VCaP (cell line): ENCODE data around the gene PELI2.
A peak's percentile ranks its signal among the peaks of the same experiment; 100 is the strongest.

Experiments
- H3K27ac ChIP-seq: fragments of 450-650 bp; 2 replicates; pipeline ENCODE4 v1.5.1; 2017
- CTCF ChIP-seq: fragments of 450-650 bp; conservative IDR thresholded peaks from 2 replicates; pipeline ENCODE4 v1.5.1; 2017; ENCODE audit warnings: mild to moderate bottlenecking, moderate library complexity

The PELI2 gene

GRCh38 chr14:56282179-56282578, 164.0 kb downstream of the PELI2 start:
- H3K27ac ChIP-seq, result no peak overlapping the region
- no peak for TF ChIP-seq CTCF

- no peak for TF ChIP-seq CTCF
- H3K27ac ChIP-seq, result no peak overlapping the region
These were observed 166.4 kb downstream of the PELI2 start for GRCh38 chr14:56284641-56285040.

- no peak overlapping the region for H3K27ac ChIP-seq
- TF ChIP-seq CTCF, result no peak
These were observed 170.9 kb downstream of the PELI2 start for GRCh38 chr14:56289155-56289554.

- TF ChIP-seq CTCF, result no peak
- no peak overlapping the region for H3K27ac ChIP-seq
These were observed 172.0 kb downstream of the PELI2 start for GRCh38 chr14:56290195-56290594.

GRCh38 chr14:56292970-56293369, 174.8 kb downstream of the PELI2 start:
- TF ChIP-seq CTCF, result no peak
- no peak overlapping the region for H3K27ac ChIP-seq

- no peak for TF ChIP-seq CTCF
- no peak overlapping the region for H3K27ac ChIP-seq
These were observed 175.3 kb downstream of the PELI2 start for GRCh38 chr14:56293506-56293905.

- peak; percentile 29; the same call in 1 of the 2 replicates for TF ChIP-seq CTCF
- no peak overlapping the region for H3K27ac ChIP-seq
These were observed 175.9 kb downstream of the PELI2 start for GRCh38 chr14:56294128-56294527.

GRCh38 chr14:56295743-56296142, 177.5 kb downstream of the PELI2 start:
- no peak overlapping the region for H3K27ac ChIP-seq
- no peak for TF ChIP-seq CTCF
